MM.1S (cell line): ENCODE results near the gene DCDC2C.

Experiments
- DNase-seq: peaks from one replicate; pipeline ENCODE4 v3.0.0-alpha.2; 2015
- H2AFZ ChIP-seq: fragments of 300-600 bp; sonication (generic); 2 replicates; pipeline ENCODE4 v1.6.0; 2016; ENCODE audit warnings: antibody characterized with exemption, low read length
- H3F3A ChIP-seq: fragments of 300-600 bp; sonication (generic); 2 replicates; pipeline ENCODE4 v1.6.1; 2016; ENCODE audit warnings: mild to moderate bottlenecking, antibody characterized with exemption, low read length, moderate library complexity, mixed read lengths; ENCODE audit not compliant: insufficient read depth
- H3K27ac ChIP-seq: fragments of 300-600 bp; sonication (generic); 2 replicates; pipeline ENCODE4 v1.5.1; 2016; ENCODE audit warnings: mild to moderate bottlenecking, low read length
- H3K27me3 ChIP-seq: fragments of 300-600 bp; sonication (generic); replicated peaks from 2 replicates; pipeline ENCODE4 v1.6.0; 2016; ENCODE audit warnings: low read length; ENCODE audit not compliant: insufficient read depth
- H3K36me3 ChIP-seq: fragments of 300-600 bp; sonication (generic); replicated peaks from 2 replicates; pipeline ENCODE4 v1.6.1; 2016; ENCODE audit warnings: mild to moderate bottlenecking, low read length, mixed read lengths; ENCODE audit not compliant: insufficient read depth
- H3K4me1 ChIP-seq: fragments of 300-600 bp; sonication (generic); 2 replicates; pipeline ENCODE4 v1.6.1; 2016; ENCODE audit warnings: low read length, mixed read lengths
- H3K4me2 ChIP-seq: fragments of 300-600 bp; sonication (generic); 2 replicates; pipeline ENCODE4 v1.6.0; 2016; ENCODE audit warnings: low read depth, low read length
- H3K4me3 ChIP-seq: fragments of 300-600 bp; sonication (generic); 2 replicates; pipeline ENCODE4 v1.5.1; 2016; ENCODE audit warnings: low read length, mixed read lengths
- H3K79me2 ChIP-seq: fragments of 300-600 bp; sonication (generic); 2 replicates; pipeline ENCODE4 v1.6.1; 2016; ENCODE audit warnings: mixed run types, low read length, mixed read lengths
- H3K9ac ChIP-seq: fragments of 300-600 bp; sonication (generic); 2 replicates; pipeline ENCODE4 v1.6.1; 2016; ENCODE audit warnings: low read length, mixed read lengths
- H3K9me2 ChIP-seq: fragments of 300-600 bp; sonication (generic); replicated peaks from 2 replicates; pipeline ENCODE4 v1.6.1; 2016; ENCODE audit warnings: mild to moderate bottlenecking, low read length, mixed read lengths; ENCODE audit not compliant: insufficient read depth
- H3K9me3 ChIP-seq: fragments of 300-600 bp; sonication (generic); replicated peaks from 2 replicates; pipeline ENCODE4 v1.6.1; 2016; ENCODE audit warnings: mild to moderate bottlenecking, low read length, mixed read lengths; ENCODE audit not compliant: insufficient read depth
- H4K20me1 ChIP-seq: fragments of 300-600 bp; sonication (generic); 2 replicates; pipeline ENCODE4 v1.6.1; 2016; ENCODE audit warnings: mild to moderate bottlenecking, low read length, moderate library complexity, mixed read lengths; ENCODE audit not compliant: insufficient read depth
- CTCF ChIP-seq: fragments of 300-600 bp; sonication (generic); IDR thresholded peaks from 2 replicates; pipeline ENCODE4 v1.5.1; 2016; ENCODE audit warnings: antibody characterized with exemption, low read length, mixed read lengths
- EZH2 ChIP-seq: fragments of 300-600 bp; sonication (generic); optimal IDR thresholded peaks from 2 replicates; pipeline ENCODE3; 2017; ENCODE audit warnings: low read depth, mild to moderate bottlenecking, antibody characterized with exemption, low read length, mixed read lengths
- EZH2phosphoT487 ChIP-seq: fragments of 300-600 bp; sonication (generic); IDR thresholded peaks from 2 replicates; pipeline ENCODE4 v1.6.1; 2018; ENCODE audit warnings: antibody characterized with exemption, low read length

DCDC2C gene

GRCh38 chr2:3706892-3707291 lies 3.5 kb downstream of the DCDC2C start:
- DNase-seq, result no peak
- Histone ChIP-seq H3K4me1 (no peaks in the 10 kb centered on the region), H3K27ac (no peak overlapping the region), H3K9me2 (no peaks in the 10 kb centered on the region), H3K4me3 (no peak overlapping the region), H3K4me2 (no peak overlapping the region), H4K20me1 (no peaks in the 10 kb centered on the region), H3K9ac (no peak overlapping the region), H3K36me3 (no peaks in the 10 kb centered on the region), H3K79me2 (no peaks in the 10 kb centered on the region), H3K27me3 (no peaks in the 10 kb centered on the region), H2AFZ (no peak overlapping the region), H3F3A (no peaks in the 10 kb centered on the region), H3K9me3 (no peaks in the 10 kb centered on the region)
- no peak for TF ChIP-seq CTCF

- H3K36me3 ChIP-seq, result no peaks in the 10 kb centered on the region
- no peak overlapping the region for H3K4me3 ChIP-seq
- DNase-seq, result no peak
- no peak overlapping the region for H3K27ac ChIP-seq
- no peak overlapping the region for H3K9ac ChIP-seq
- no peaks in the 10 kb centered on the region for H3F3A ChIP-seq
- no peaks in the 10 kb centered on the region for H3K4me1 ChIP-seq
- no peak overlapping the region for H3K4me2 ChIP-seq
- no peaks in the 10 kb centered on the region for H4K20me1 ChIP-seq
- H3K79me2 ChIP-seq, result no peaks in the 10 kb centered on the region
- H3K9me3 ChIP-seq, result no peaks in the 10 kb centered on the region
- TF ChIP-seq EZH2phosphoT487, result no peak
- TF ChIP-seq EZH2, result no peak
- TF ChIP-seq CTCF, result no peak
- no peak overlapping the region for H2AFZ ChIP-seq
- no peaks in the 10 kb centered on the region for H3K27me3 ChIP-seq
- no peaks in the 10 kb centered on the region for H3K9me2 ChIP-seq
Observed at GRCh38 chr2:3708576-3708975, 5.2 kb downstream of the DCDC2C start.

- DNase-seq, result no peak
- no peaks in the 10 kb centered on the region for H3K4me1 ChIP-seq
- no peak for TF ChIP-seq EZH2phosphoT487
- TF ChIP-seq CTCF, result no peak
- TF ChIP-seq EZH2, result no peak
- no peak overlapping the region for H3K4me2 ChIP-seq
- H4K20me1 ChIP-seq, result no peaks in the 10 kb centered on the region
- H3K9ac ChIP-seq, result no peak overlapping the region
- no peaks in the 10 kb centered on the region for H3K9me3 ChIP-seq
- H3K9me2 ChIP-seq, result no peaks in the 10 kb centered on the region
- no peaks in the 10 kb centered on the region for H3F3A ChIP-seq
- H3K79me2 ChIP-seq, result no peaks in the 10 kb centered on the region
- no peak overlapping the region for H3K4me3 ChIP-seq
- no peaks in the 10 kb centered on the region for H3K36me3 ChIP-seq
- H3K27me3 ChIP-seq, result no peaks in the 10 kb centered on the region
- no peak overlapping the region for H3K27ac ChIP-seq
- no peak overlapping the region for H2AFZ ChIP-seq
Observed at GRCh38 chr2:3709225-3709624, 5.8 kb downstream of the DCDC2C start.

GRCh38 chr2:3712424-3712823 lies 9.0 kb downstream of the DCDC2C start:
- H3K4me1 ChIP-seq, result no peaks in the 10 kb centered on the region
- no peak overlapping the region for H3K9ac ChIP-seq
- H3K9me3 ChIP-seq, result no peaks in the 10 kb centered on the region
- no peaks in the 10 kb centered on the region for H3K9me2 ChIP-seq
- H3K27me3 ChIP-seq, result no peaks in the 10 kb centered on the region
- H2AFZ ChIP-seq, result no peak overlapping the region
- no peak overlapping the region for H3K4me2 ChIP-seq
- no peaks in the 10 kb centered on the region for H3F3A ChIP-seq
- DNase-seq, result no peak
- no peak overlapping the region for H3K4me3 ChIP-seq
- H3K79me2 ChIP-seq, result no peaks in the 10 kb centered on the region
- no peak overlapping the region for H3K27ac ChIP-seq
- H4K20me1 ChIP-seq, result no peaks in the 10 kb centered on the region
- no peak for TF ChIP-seq CTCF
- TF ChIP-seq EZH2phosphoT487, result no peak
- no peak for TF ChIP-seq EZH2
- H3K36me3 ChIP-seq, result no peaks in the 10 kb centered on the region
